Measurements from ENCODE around the gene ZCWPW1. TPM values are rescaled to one million over a fixed set of nuclear protein-coding genes. Genes with fewer than 3 reads are reported as not detected.

Gene ZCWPW1
- total and polyA plus RNA-seq, 2 of the 8 experiments (the other 6 are each of a cell fraction or from before 2014, with no cell fraction given) = 0.51 to 1.4 TPM

DNA sequence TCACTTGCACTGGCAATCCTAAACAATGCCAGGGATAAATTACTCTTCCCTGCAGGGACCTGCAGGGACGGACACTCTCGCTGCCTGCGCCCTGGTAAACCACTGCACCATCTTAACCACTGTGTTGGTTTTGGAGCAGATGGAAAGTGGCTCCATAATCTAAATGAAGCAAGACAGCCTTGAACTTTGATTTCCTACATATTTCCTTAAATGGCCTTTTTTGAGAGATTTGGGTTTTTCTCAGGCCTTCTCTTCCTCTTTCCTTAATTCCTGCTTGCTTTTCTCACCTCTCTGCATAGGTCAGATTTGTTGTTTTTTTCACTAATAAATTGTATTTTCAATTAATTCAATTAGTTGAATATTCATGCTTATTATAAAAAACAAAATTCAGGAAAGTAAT is 52.4 kb downstream of the ZCWPW1 start:
- Histone ChIP-seq H3K4ac (replicated peaks; ENCODE audit: insufficient read length, low read depth, low read length) (no peak overlapping the region), H3K4me2 (ENCODE audit: insufficient read depth in 1 of 2, low read depth in 2 of 2, low read length in 2 of 2) (no peak overlapping the region), H3K36me3 (ENCODE audit: control insufficient read depth in 2 of 4, insufficient read depth in 4 of 4, low read length in 3 of 4) (no peaks in the 10 kb centered on the region), H3K23me2 (ENCODE audit: low read depth, low read length) (no peaks in the 10 kb centered on the region), H3K23ac (ENCODE audit: insufficient read length) (no peak overlapping the region), H4K5ac (ENCODE audit: insufficient read length, low read depth, low read length) (no peak overlapping the region), H2BK20ac (ENCODE audit: low read length) (no peak overlapping the region), H2BK120ac (replicated peaks; ENCODE audit: low read depth, low read length) (no peak overlapping the region), H3K18ac (ENCODE audit: extremely low read depth, low read length) (no peak overlapping the region), H2BK5ac (ENCODE audit: low read depth, low read length) (no peak overlapping the region), H3K4me1 (replicated peaks in 1 of 4; ENCODE audit: control insufficient read depth in 3 of 4, insufficient read depth in 4 of 4, low read length in 3 of 4) (peaks cover 0 to 20% (median 12%) of the 10 kb centered on the region in 4 experiments; a peak in 6 of 7 replicates), H4K20me1 (replicated peaks in 1 of 2; ENCODE audit: control insufficient read depth in 1 of 2, insufficient read depth in 2 of 2, low read length in 2 of 2) (no peaks in the 10 kb centered on the region), H3K9ac (replicated peaks in 1 of 4; ENCODE audit: extremely low read depth in 1 of 4, low read depth in 3 of 4, low read length in 3 of 4) (no peak overlapping the region), H3K79me2 (ENCODE audit: control insufficient read depth in 1 of 2, insufficient read depth in 2 of 2, low read length in 2 of 2) (no peaks in the 10 kb centered on the region), H3K56ac (replicated peaks; ENCODE audit: insufficient read length, low read depth, low read length) (no peak overlapping the region), H2BK12ac (ENCODE audit: low read depth, low read length) (no peak overlapping the region), H3K14ac (ENCODE audit: insufficient read length) (no peak overlapping the region), H3K79me1 (ENCODE audit: low read depth, low read length) (no peaks in the 10 kb centered on the region), H3K4me3 (ENCODE audit: extremely low read depth in 1 of 4, insufficient read depth in 2 of 4, low read depth in 3 of 4, low read length in 4 of 4) (no peak overlapping the region), H4K8ac (ENCODE audit: extremely low read depth, insufficient read depth, low read length) (no peak overlapping the region; the same call in 1 of the 2 replicates), H4K91ac (replicated peaks; ENCODE audit: insufficient read length, low read length) (no peak overlapping the region), H2AFZ (ENCODE audit: low read length) (no peak overlapping the region), H3K27ac (ENCODE audit: low read depth, low read length) (no peak overlapping the region), H2AK5ac (ENCODE audit: low read depth, low read length) (no peak overlapping the region), H2BK15ac (ENCODE audit: low read length) (no peak overlapping the region), H3K9me3 (ENCODE audit: insufficient read depth in 2 of 2, low read depth in 1 of 2, low read length in 1 of 2) (no peaks in the 10 kb centered on the region), H3K27me3 (replicated peaks in 1 of 4; ENCODE audit: control insufficient read depth in 3 of 4, extremely low read depth in 1 of 4, insufficient read depth in 3 of 4, low read length in 3 of 4) (peaks cover 0 to 2% (median 0%) of the 10 kb centered on the region in 4 experiments; a peak in 1 of 7 replicates)
- FAIRE-seq (no peak), DNase-seq (ENCODE audit: low read depth in 1 of 2, low spot score in 2 of 2) (no peak)
- ChIA-PET CTCF (ENCODE audit: partially characterized antibody) (interaction anchor here (2.7 kb wide), 1 partner anchor 31 kb away, joined by 17 read pairs; no protein-coding TSS in a partner anchor), POLR2A (ENCODE audit: partially characterized antibody) (no interaction called here)
- WGBS, 2 experiments (ENCODE audit: extremely low coverage in 1 of 2, insufficient coverage in 1 of 2, insufficient read length in 1 of 2, insufficient replicate concordance in 2 of 2, low coverage in 1 of 2, low lambda C conversion rate in 2 of 2, missing lambda C conversion rate in 1 of 2) = 92% methylated on average over 3 of the region's 3 CpGs; no CpG with 5 or more reads in 1 of the 2 experiments
- TF ChIP-seq CEBPB (IDR thresholded peaks at IDR 0.05; ENCODE audit: low read depth, low read length) (no peak), RNF2 (IDR thresholded peaks at IDR 0.05; ENCODE audit: borderline replicate concordance, low read depth, low read length, missing control alignments, poor library complexity, severe bottlenecking) (no peak), HDAC2 (IDR thresholded peaks at IDR 0.05; ENCODE audit: borderline replicate concordance in 1 of 2, low read depth in 2 of 2, low read length in 2 of 2) (no peak), CTBP2 (IDR thresholded peaks at IDR 0.05; ENCODE audit: borderline replicate concordance, insufficient read depth, insufficient read length, low read length) (no peak), TAF1 (IDR thresholded peaks at IDR 0.05; ENCODE audit: low read depth, low read length) (no peak), SP2 (IDR thresholded peaks at IDR 0.05; ENCODE audit: low read length) (no peak), RAD21 (IDR thresholded peaks at IDR 0.05 in 1 of 2, conservative IDR thresholded peaks at IDR 0.05 in 1 of 2; ENCODE audit: low read depth in 2 of 2, low read length in 2 of 2) (no peak), GTF2F1 (IDR thresholded peaks at IDR 0.05; ENCODE audit: borderline replicate concordance, low read depth, low read length) (no peak)
- TF ChIP-seq, protein P1, sequence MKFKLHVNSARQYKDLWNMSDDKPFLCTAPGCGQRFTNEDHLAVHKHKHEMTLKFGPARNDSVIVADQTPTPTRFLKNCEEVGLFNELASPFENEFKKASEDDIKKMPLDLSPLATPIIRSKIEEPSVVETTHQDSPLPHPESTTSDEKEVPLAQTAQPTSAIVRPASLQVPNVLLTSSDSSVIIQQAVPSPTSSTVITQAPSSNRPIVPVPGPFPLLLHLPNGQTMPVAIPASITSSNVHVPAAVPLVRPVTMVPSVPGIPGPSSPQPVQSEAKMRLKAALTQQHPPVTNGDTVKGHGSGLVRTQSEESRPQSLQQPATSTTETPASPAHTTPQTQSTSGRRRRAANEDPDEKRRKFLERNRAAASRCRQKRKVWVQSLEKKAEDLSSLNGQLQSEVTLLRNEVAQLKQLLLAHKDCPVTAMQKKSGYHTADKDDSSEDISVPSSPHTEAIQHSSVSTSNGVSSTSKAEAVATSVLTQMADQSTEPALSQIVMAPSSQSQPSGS (IDR thresholded peaks at IDR 0.05; ENCODE audit: low read length) = no peak
- TF ChIP-seq, protein P2, sequence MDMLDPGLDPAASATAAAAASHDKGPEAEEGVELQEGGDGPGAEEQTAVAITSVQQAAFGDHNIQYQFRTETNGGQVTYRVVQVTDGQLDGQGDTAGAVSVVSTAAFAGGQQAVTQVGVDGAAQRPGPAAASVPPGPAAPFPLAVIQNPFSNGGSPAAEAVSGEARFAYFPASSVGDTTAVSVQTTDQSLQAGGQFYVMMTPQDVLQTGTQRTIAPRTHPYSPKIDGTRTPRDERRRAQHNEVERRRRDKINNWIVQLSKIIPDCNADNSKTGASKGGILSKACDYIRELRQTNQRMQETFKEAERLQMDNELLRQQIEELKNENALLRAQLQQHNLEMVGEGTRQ (IDR thresholded peaks at IDR 0.05; ENCODE audit: low read length) = no peak
